GM23248 (cell line): ENCODE results near the gene PIANP. TPM values are rescaled to one million over a fixed set of nuclear protein-coding genes. Genes with fewer than 3 reads are reported as not detected.
"Not testable (repeated sequence)": the region's sequence is repeated elsewhere in the genome, so short reads cannot be mapped to it uniquely, and the experiment has no call there.

Experiments
- DNase-seq: peaks from one replicate; pipeline ENCODE4 v3.0.0-alpha.2; 2015
- H2AFZ ChIP-seq: fragments of 200-600 bp; sonication (generic); 2 replicates; pipeline ENCODE4 v1.6.1; 2016; ENCODE audit warnings: antibody characterized with exemption
- H3F3A ChIP-seq: fragments of 200-600 bp; sonication (generic); 2 replicates; pipeline ENCODE4 v1.6.1; 2016; ENCODE audit warnings: mild to moderate bottlenecking, antibody characterized with exemption, mixed run types; ENCODE audit not compliant: insufficient read depth
- H3K27ac ChIP-seq: fragments of 200-600 bp; sonication (generic); 2 replicates; pipeline ENCODE4 v1.5.1; 2016; ENCODE audit warnings: mild to moderate bottlenecking
- H3K27me3 ChIP-seq: fragments of 200-600 bp; sonication (generic); replicated peaks from 2 replicates; pipeline ENCODE4 v1.6.1; 2016; ENCODE audit warnings: mild to moderate bottlenecking; ENCODE audit not compliant: insufficient read depth
- H3K36me3 ChIP-seq: fragments of 200-600 bp; sonication (generic); 2 replicates; pipeline ENCODE4 v1.6.1; 2016; ENCODE audit warnings: low read depth, mild to moderate bottlenecking
- H3K4me1 ChIP-seq: fragments of 200-600 bp; sonication (generic); 2 replicates; pipeline ENCODE4 v1.6.1; 2016; ENCODE audit warnings: mild to moderate bottlenecking; ENCODE audit not compliant: insufficient read depth
- H3K4me2 ChIP-seq: fragments of 200-600 bp; sonication (generic); one replicate; pipeline ENCODE4 v1.6.1; 2016; ENCODE audit warnings: mild to moderate bottlenecking; ENCODE audit not compliant: unreplicated experiment
- H3K4me3 ChIP-seq: fragments of 200-600 bp; sonication (generic); 2 replicates; pipeline ENCODE4 v1.5.1; 2016; ENCODE audit warnings: mild to moderate bottlenecking
- H3K79me2 ChIP-seq: fragments of 200-600 bp; sonication (generic); 2 replicates; pipeline ENCODE4 v1.6.1; 2016; ENCODE audit warnings: mild to moderate bottlenecking; ENCODE audit not compliant: insufficient read depth
- H3K9ac ChIP-seq: fragments of 200-600 bp; sonication (generic); 2 replicates; pipeline ENCODE4 v1.6.1; 2016; ENCODE audit warnings: mild to moderate bottlenecking
- H3K9me2 ChIP-seq: fragments of 200-600 bp; sonication (generic); 2 replicates; pipeline ENCODE4 v1.6.1; 2016; ENCODE audit warnings: mixed run types, mild to moderate bottlenecking, moderate library complexity; ENCODE audit not compliant: insufficient read depth
- H3K9me3 ChIP-seq: fragments of 200-600 bp; sonication (generic); one replicate; pipeline ENCODE4 v1.6.1; 2017; ENCODE audit warnings: low read depth
- H4K20me1 ChIP-seq: fragments of 200-600 bp; sonication (generic); 2 replicates; pipeline ENCODE4 v1.6.0; 2016; ENCODE audit not compliant: insufficient read depth
- EZH2 ChIP-seq: fragments of 200-600 bp; sonication (generic); IDR thresholded peaks from 2 replicates; pipeline ENCODE4 v1.6.1; 2018; ENCODE audit warnings: antibody characterized with exemption, mild to moderate bottlenecking; ENCODE audit not compliant: insufficient read depth, poor library complexity, severe bottlenecking
- EZH2phosphoT487 ChIP-seq: fragments of 200-600 bp; sonication (generic); IDR thresholded peaks from 2 replicates; pipeline ENCODE4 v1.6.1; 2018; ENCODE audit warnings: antibody characterized with exemption, moderate library complexity, mild to moderate bottlenecking, low read depth; ENCODE audit not compliant: insufficient read depth
- WGBS, 2 experiments: methylation state at CpG; one replicate each; pipeline ENCODE4 v1.1.6; 2015 to 2017; ENCODE audit warnings: low lambda C conversion rate in 2 of 2, low coverage in 1 of 2; ENCODE audit errors: missing lambda C conversion rate in 2 of 2; 5-methylcytosine and 5-hydroxymethylcytosine counted together
- in situ Hi-C: fragments of 300-500 bp; cut with MboI; formaldehyde crosslinking; loops from 2 replicates; pipeline ENCODE4 v1.15.0; 2020
- polyA plus RNA-seq: library from polyadenylated mRNA; unstranded; fragments of >200 nt; fragmentation: Nextera tagmentation; extraction: Ambion mirVana; gene quantifications from 2 replicates; pipeline ENCODE4 v1.2.1, GENCODE V29; 2016
- total RNA-seq: library from RNA; depleted of rRNA; stranded (reverse); fragments of >200 nt; shearing (Covaris generic); gene quantifications from 2 replicates; pipeline ENCODE4 v1.2.3, GENCODE V29; 2014

The PIANP gene
- total and polyA plus RNA-seq, 2 experiments from 2014 or later, result 0.11 to 0.60 TPM

GRCh38 chr12:6742834-6743233, 42.2 kb upstream of the PIANP start:
- Histone ChIP-seq H3K27ac (no peak overlapping the region), H2AFZ (no peak overlapping the region), H3K4me2 (no peak overlapping the region), H3K4me1 (no peaks in the 10 kb centered on the region), H3K9me2 (no peaks in the 10 kb centered on the region), H3K36me3 (peaks cover 6% of the 10 kb centered on the region; the same call in 1 of the 2 replicates), H3F3A (peaks cover 28% of the 10 kb centered on the region), H3K9me3 (no peaks in the 10 kb centered on the region), H3K9ac (no peak overlapping the region), H3K79me2 (no peaks in the 10 kb centered on the region), H4K20me1 (no peaks in the 10 kb centered on the region), H3K27me3 (no peaks in the 10 kb centered on the region), H3K4me3 (no peak overlapping the region)
- no peak for TF ChIP-seq EZH2
- TF ChIP-seq EZH2phosphoT487, result no peak
- DNase-seq, result no peak
- WGBS, 2 experiments, result 87 to 90% methylated on average over 3 of the region's 3 CpGs
- in situ Hi-C loops, result no loop called here

DNA sequence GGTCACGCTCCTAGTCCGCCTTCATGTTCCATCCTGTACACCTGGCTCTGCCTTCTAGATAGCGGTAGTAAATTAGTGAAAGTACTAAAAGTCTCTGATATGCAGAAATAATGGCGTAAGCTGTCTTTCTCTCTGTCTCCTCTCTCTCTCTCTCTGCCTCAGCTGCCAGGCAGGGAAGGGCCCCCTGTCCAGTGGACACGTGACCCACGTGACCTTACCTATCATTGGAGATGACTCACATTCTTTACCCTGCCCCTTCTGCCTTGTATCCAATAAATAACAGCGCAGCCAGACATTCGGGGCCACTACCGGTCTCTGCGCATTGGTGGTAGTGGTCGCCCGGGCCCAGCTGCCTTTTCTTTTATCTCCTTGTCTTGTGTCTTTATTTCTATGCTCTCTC, 41.5 kb upstream of the PIANP start:
- H3K27me3 ChIP-seq, H3K9me2 ChIP-seq, H3K9ac ChIP-seq, DNase-seq, H3K4me1 ChIP-seq, H3K36me3 ChIP-seq, H3K79me2 ChIP-seq, in situ Hi-C loops, H2AFZ ChIP-seq, H3K27ac ChIP-seq, H4K20me1 ChIP-seq, H3K4me3 ChIP-seq, H3K9me3 ChIP-seq, H3K4me2 ChIP-seq: not testable (repeated sequence)
- peaks cover 21% of the 10 kb centered on the region for H3F3A ChIP-seq
- WGBS, 2 experiments, result 58 to 60% methylated on average over 11 to 12 of the region's 12 CpGs

DNA sequence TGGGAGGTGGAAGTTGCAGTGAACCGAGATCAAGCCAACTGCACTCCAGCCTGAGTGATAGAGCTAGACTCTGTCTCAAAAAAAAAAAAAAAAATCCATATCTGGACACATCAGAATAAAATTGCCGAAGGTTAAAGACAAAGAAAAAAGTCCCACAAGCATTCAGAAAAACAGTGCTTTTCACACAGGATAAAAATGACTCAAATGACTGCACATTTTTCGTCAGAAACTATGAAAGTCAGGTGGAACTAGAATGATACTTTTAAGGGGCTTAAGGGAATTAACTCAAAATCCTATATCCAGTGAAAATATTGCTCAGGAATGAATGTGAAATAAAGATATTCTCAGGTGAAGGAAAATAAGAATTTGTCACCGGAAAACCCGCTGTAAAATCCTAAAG, 36.1 kb upstream of the PIANP start:
- Histone ChIP-seq H3K4me3 (no peak overlapping the region), H3K4me1 (peaks cover 7% of the 10 kb centered on the region), H3K9me2 (no peaks in the 10 kb centered on the region), H3K4me2 (no peak overlapping the region), H3K36me3 (no peaks in the 10 kb centered on the region), H3K27ac (no peak overlapping the region), H3K9me3 (no peaks in the 10 kb centered on the region), H2AFZ (no peak overlapping the region), H3F3A (peaks cover 29% of the 10 kb centered on the region), H3K79me2 (no peaks in the 10 kb centered on the region), H4K20me1 (no peaks in the 10 kb centered on the region), H3K9ac (no peak overlapping the region), H3K27me3 (no peaks in the 10 kb centered on the region)
- DNase-seq, result no peak
- 90 to 93% methylated on average over 5 of the region's 5 CpGs for WGBS, 2 experiments
- in situ Hi-C loops, result no loop called here
- TF ChIP-seq EZH2phosphoT487 (no peak), EZH2 (no peak)

DNA sequence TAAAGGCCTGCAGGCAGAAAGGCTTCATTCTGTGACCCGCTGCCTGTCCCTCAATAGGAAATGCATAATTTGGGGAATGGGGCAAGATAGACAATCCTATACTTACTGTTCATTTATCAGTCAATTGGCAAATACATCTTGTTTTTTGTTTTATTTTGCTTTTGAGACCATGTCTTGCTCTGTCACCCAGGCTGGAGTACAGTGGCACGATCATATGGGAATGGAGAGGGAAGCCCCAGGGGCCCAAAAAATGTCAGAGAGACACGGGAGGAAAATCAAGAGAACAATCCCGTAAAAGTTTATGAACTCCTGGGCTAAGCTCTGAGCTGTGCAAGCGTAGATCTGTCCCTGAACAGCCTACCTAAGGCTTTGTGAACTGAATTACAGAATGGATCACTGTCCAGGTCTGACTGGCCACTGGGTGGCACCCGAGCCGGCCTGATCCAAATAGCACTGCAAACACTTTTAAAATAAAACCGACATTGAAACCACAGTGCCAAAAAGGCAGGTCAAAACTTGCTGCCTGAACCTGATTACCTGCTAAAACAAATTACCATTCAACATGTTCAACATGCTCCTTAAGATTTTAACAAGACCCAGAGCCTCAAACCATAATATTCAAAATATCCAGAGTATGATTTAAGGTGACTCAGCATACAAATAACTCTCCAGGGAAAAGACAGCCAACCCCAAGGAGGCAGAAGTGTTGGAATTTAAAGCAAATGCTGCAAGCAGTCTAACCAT, 35.0 kb upstream of the PIANP start:
- peak; percentile 80 for DNase-seq
- H3K9me3 ChIP-seq, result no peaks in the 10 kb centered on the region
- H2AFZ ChIP-seq, result no peak overlapping the region
- H3K9me2 ChIP-seq, result no peaks in the 10 kb centered on the region
- H3K9ac ChIP-seq, result no peak overlapping the region
- no peak overlapping the region for H3K4me3 ChIP-seq
- H3K4me1 ChIP-seq, result peaks cover 7% of the 10 kb centered on the region
- H3K4me2 ChIP-seq, result peak overlapping the region; percentile 29
- H3K36me3 ChIP-seq, result no peaks in the 10 kb centered on the region; the same call in 1 of the 2 replicates
- H3K27me3 ChIP-seq, result no peaks in the 10 kb centered on the region
- H3K27ac ChIP-seq, result peak overlapping the region; percentile 38
- H4K20me1 ChIP-seq, result no peaks in the 10 kb centered on the region
- in situ Hi-C loops, result no loop called here
- WGBS, 2 experiments, result 19 to 29% methylated on average over 8 of the region's 8 CpGs
- TF ChIP-seq EZH2 (no peak), EZH2phosphoT487 (no peak)
- H3F3A ChIP-seq, result peaks cover 29% of the 10 kb centered on the region
- no peaks in the 10 kb centered on the region for H3K79me2 ChIP-seq
